Endothelial cell (in vitro differentiated cells): ENCODE measurements around the gene ZMIZ2. TPM values are rescaled to one million over a fixed set of nuclear protein-coding genes. Genes with fewer than 3 reads are reported as not detected.
A peak's percentile ranks its signal among the peaks of the same experiment; 100 is the strongest.

Experiments
- DNase-seq: peaks from one replicate; pipeline ENCODE4 v3.0.0; 2021; ENCODE audit warnings: low spot score
- H3K27ac Mint-ChIP-seq: one replicate; pipeline ENCODE4 v1.8.0; 2021; ENCODE audit warnings: mixed read lengths, inconsistent platforms; ENCODE audit not compliant: unreplicated experiment
- H3K27me3 Mint-ChIP-seq: one replicate; pipeline ENCODE4 v1.8.0; 2021; ENCODE audit warnings: mild to moderate bottlenecking, moderate library complexity, mixed read lengths, inconsistent platforms; ENCODE audit not compliant: unreplicated experiment
- H3K36me3 Mint-ChIP-seq: one replicate; pipeline ENCODE4 v1.8.0; 2021; ENCODE audit warnings: mild to moderate bottlenecking, low read depth, mixed read lengths, inconsistent platforms; ENCODE audit not compliant: unreplicated experiment
- H3K4me1 Mint-ChIP-seq: one replicate; pipeline ENCODE4 v1.8.0; 2021; ENCODE audit warnings: mild to moderate bottlenecking, mixed read lengths, inconsistent platforms; ENCODE audit not compliant: unreplicated experiment
- H3K4me3 Mint-ChIP-seq: one replicate; pipeline ENCODE4 v1.8.0; 2021; ENCODE audit warnings: mild to moderate bottlenecking, mixed read lengths, inconsistent platforms; ENCODE audit not compliant: unreplicated experiment
- H3K9me3 Mint-ChIP-seq: one replicate; pipeline ENCODE4 v1.8.0; 2021; ENCODE audit warnings: mixed read lengths, inconsistent platforms; ENCODE audit not compliant: unreplicated experiment
- CTCF ChIP-seq: fragments of 200-600 bp; sonication (generic); IDR thresholded peaks from one replicate; pipeline ENCODE4 v1.5.0; 2021; ENCODE audit warnings: antibody characterized with exemption; ENCODE audit not compliant: unreplicated experiment
- total RNA-seq: library from RNA; stranded (reverse); fragmentation: NEBNext Ultra II Directional; extraction: Animal tissue kit (Norgen Biotek cat#: 25700); gene quantifications from one replicate; pipeline ENCODE4 v1.2.1, GENCODE V29; 2021; ENCODE audit not compliant: unreplicated experiment

ZMIZ2 gene
- total RNA-seq, 1 donor from 2014 or later: 70.9 TPM

- Mint-ChIP-seq H3K4me3 (peak overlapping the region; percentile 90), H3K36me3 (peaks cover 25% of the 10 kb centered on the region), H3K4me1 (peaks cover 21% of the 10 kb centered on the region), H3K27ac (peak overlapping the region; percentile 81), H3K9me3 (no peaks in the 10 kb centered on the region), H3K27me3 (peaks cover 12% of the 10 kb centered on the region)
- DNase-seq: peak; percentile 71
- TF ChIP-seq CTCF: no peak
Measured at GRCh38 chr7:44796034-44796503, 47.4 kb downstream of the ZMIZ2 start.

- Mint-ChIP-seq H3K4me3 (peak within 1 kb of the TSS; percentile 100), H3K9me3 (no peaks in the 10 kb centered on the region), H3K27ac (peak within 1 kb of the TSS; percentile 99), H3K36me3 (peaks cover 31% of the 10 kb centered on the region), H3K4me1 (peaks cover 18% of the 10 kb centered on the region), H3K27me3 (peaks cover 13% of the 10 kb centered on the region)
- TF ChIP-seq CTCF: no peak
- DNase-seq: peak; percentile 97
Measured at GRCh38 chr7:44796504-44797328, 48.1 kb downstream of the ZMIZ2 start, which contains the start of gene PPIA. Gene PPIA (plus strand): TSS chr7:44796681. CDS start chr7:44796725, 44 bp downstream.

GRCh38 chr7:44797329-44798258, 48.9 kb downstream of the ZMIZ2 start:
- DNase-seq: peak; percentile 82
- peaks cover 18% of the 10 kb centered on the region for H3K4me1 Mint-ChIP-seq
- peak; percentile 50 for TF ChIP-seq CTCF
- peaks cover 13% of the 10 kb centered on the region for H3K27me3 Mint-ChIP-seq
- H3K36me3 Mint-ChIP-seq: peaks cover 35% of the 10 kb centered on the region
- peak overlapping the region; percentile 100 for H3K4me3 Mint-ChIP-seq
- H3K9me3 Mint-ChIP-seq: no peaks in the 10 kb centered on the region
- H3K27ac Mint-ChIP-seq: peak overlapping the region; percentile 99

- no peak for TF ChIP-seq CTCF
- peak overlapping the region; percentile 87 for H3K4me3 Mint-ChIP-seq
- H3K36me3 Mint-ChIP-seq: peaks cover 39% of the 10 kb centered on the region
- DNase-seq: no peak
- no peaks in the 10 kb centered on the region for H3K9me3 Mint-ChIP-seq
- H3K27me3 Mint-ChIP-seq: peaks cover 13% of the 10 kb centered on the region
- H3K27ac Mint-ChIP-seq: no peak overlapping the region
- peaks cover 18% of the 10 kb centered on the region for H3K4me1 Mint-ChIP-seq
Measured at GRCh38 chr7:44798649-44799305, 50.1 kb downstream of the ZMIZ2 start.
